SK-N-DZ (cell line): ENCODE measurements around the gene HNF1B.
"Not testable (repeated sequence)": the region's sequence is repeated elsewhere in the genome, so short reads cannot be mapped to it uniquely, and the experiment has no call there.

Source experiments
- DNase-seq: peaks from one replicate; pipeline ENCODE4 v3.0.0-alpha.2; 2015; ENCODE audit warnings: low spot score

HNF1B gene

DNA sequence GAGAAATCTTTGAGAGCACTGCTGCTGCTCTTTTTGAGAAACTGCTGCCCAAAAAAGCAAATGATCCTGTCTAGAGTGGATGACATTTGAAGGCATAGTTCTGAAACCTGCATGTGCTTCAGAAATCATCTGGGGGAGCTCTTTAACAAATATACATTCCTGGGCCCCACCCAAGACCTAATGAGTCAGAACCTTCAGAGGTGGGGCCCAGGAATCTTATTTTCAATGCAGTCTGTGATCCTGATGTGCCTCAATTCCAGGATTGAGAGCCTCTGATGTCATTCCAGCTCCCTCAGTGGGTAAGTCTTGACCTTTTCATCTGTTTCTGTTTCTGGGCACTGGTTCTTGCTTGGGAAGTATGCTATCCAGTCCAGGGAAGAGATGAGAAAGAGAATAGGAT, 42.3 kb downstream of the HNF1B start:
- DNase-seq, result no peak

DNA sequence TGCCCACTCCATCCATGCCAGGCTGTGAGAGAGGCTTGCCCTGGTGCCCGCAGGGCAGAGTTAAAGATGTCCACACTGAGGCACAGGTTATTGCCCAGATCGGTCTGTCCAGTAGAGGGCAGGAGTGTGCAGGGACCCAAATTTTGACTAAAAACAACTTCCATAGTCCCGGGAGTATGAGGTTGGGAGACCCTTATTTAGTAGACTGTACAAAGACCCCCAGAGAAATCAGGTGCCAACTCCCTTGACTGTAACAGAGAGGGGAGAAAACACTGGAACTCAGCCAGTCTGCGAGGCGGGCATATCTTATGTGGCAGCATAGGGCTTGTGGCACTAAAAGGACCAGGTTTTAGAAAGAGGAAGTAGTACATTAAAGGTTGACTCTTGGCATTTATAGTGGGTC, 43.4 kb downstream of the HNF1B start:
- DNase-seq, result no peak

DNA sequence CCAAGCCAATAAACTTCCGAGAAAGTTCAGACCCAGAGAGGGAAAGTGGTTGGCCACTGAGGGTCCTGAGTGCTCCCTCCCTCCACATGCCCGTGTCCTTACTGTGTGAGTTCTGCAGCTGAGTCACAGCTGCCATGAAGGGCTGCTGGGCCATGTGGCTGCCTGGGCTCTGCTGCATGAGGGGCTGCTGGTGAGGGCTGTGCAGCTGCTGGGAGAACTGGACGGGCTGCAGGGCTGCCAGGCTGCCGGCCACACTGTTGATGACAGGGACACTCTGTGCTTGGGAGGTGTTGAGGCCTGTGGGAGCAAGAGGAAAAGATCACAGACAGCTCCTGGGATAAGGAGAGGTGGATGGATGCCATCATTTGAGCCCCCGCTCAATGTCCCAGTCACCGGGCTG, 44.0 kb downstream of the HNF1B start:
- DNase-seq, result no peak

DNA sequence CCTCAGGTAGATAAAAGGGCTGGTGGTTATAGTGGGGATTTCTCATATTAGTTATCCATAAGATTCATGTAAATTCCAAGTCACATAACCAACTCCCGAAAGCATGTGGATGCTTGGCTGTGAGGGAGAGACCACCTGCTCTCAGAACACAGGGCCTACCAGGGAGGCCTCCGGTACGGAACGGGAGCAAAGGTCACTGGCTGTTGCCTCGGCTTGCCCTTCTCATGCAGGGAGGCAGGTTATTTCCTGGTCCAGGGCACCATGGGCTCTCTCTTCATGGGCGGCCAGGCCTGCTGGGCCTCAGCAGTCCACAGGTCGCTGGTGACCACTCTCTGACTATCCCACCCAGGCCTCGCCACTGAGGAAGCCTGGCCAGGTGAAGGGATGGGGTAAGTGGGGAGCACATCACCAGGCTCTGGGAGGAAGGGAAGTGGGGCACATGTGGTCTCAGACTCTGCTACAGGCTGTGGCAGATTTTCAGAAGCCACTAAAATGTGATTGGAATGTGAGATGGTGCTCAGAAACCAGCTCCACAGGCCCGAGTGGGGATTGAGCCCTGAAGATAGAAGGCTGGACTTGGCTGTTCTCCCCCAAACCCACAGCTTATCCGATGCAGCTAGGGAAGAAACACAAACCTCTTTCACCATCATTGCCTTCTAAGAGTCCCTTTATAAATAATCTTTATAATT, 45.4 kb downstream of the HNF1B start:
- no peak for DNase-seq

DNA sequence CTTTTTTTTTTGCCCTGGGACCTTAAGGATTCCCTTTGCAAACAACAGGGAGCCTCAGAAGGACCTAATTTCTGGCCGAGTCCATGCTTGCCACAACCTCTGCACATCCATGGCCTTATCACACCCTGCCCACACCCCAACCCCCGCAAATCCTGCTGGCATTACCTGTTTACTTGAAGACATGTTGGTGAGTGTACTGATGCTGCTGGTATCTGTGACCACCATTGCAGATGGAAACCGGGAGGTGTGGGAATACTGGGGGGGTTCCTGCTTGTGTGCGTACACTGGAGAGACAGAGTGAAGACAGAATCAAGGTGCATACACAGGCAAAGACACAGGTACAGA, 46.0 kb downstream of the HNF1B start:
- DNase-seq, result no peak

DNA sequence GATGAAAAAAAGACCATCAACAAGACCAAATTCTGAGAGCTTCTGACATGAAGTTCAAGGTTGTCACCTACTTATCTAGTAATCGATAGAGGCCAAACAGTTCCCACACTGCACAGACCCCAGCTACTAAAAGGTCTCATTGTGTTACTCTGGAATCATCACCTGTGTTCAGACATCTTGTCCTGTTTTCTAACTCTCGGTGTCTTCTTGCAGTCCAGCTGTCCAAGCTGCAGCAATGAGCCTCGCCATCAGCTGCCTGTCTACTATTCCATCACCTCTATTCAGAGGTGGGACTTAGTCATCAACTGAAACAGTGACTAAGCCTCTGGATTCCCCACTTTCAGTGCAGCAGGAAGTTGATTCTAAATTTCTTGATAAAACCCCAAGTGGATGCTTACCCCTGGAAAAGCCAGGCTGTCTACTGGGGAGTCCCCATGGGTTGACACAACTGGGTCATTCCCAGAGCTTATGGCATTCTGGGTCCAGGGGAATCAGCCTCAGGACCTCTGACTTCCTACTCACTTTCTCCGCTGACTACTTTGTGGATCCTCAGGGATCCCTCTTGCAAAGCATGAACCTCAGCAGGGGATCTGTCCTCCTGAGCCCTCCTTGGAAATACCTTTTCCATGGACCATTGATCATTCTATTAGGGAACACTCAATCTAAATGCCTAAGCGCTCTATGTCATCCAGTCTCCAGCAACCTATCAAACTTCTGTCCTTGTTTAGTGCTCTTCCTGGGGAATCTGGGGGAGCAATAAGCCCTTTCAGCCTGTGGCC, 46.5 kb downstream of the HNF1B start:
- DNase-seq, result no peak

DNA sequence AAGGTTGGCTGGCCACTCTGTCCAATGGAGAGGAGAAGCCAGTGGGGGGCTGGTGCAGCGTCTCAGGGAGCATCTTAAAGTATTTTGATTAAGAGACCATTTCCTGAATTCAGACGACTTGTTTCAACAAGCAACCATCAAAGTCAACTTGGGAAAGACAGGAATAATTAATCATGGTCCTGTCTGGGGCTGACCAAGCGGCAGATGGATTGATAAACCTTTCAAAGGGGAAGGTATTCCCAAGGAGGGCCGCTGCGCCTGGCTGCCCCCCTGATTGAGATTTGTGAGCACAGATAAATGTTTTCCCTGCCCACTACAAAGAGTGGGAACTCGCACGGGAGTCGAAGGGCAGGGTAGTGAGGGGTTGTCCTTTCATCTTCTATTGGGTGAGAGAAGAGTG, 47.5 kb downstream of the HNF1B start:
- DNase-seq, result no peak

DNA sequence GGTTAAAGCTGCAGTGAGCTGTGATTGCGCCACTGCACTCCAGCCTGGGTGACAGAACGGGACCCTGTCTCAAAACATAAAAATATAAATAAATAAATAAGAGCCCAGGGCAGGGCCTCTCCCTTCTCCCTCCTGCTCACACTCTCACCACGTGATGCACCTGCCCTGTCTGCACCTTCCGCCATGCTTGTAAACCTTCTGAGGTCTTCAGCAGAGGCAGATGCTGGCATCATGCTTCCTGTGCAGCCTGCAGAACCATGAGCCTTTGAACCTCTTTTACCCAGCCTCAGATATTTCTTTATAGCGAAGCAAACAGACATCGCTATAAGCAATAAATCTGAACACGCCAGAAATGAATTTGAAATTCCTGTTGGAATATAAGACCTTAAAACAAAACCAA, 48.5 kb downstream of the HNF1B start:
- DNase-seq, result no peak

DNA sequence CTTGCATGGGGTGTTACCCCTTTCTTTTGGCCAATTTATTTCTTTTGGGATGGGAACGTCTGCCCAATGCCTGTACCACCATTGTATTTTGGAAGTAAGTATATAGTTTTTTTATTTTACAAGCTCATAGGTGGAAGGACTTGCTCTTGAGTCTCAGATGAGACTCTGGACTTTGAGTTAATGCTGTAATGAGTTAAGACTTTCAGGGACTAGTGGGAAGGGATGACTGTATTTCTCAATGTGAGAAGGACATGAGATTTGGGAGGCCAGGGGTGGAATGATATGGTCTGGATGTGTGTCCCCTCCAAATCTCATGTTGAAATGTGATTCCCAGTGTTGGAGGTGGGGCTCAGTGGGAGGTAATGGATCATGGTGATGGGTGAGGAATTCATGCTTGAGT, 49.1 kb downstream of the HNF1B start:
- no peak for DNase-seq

DNA sequence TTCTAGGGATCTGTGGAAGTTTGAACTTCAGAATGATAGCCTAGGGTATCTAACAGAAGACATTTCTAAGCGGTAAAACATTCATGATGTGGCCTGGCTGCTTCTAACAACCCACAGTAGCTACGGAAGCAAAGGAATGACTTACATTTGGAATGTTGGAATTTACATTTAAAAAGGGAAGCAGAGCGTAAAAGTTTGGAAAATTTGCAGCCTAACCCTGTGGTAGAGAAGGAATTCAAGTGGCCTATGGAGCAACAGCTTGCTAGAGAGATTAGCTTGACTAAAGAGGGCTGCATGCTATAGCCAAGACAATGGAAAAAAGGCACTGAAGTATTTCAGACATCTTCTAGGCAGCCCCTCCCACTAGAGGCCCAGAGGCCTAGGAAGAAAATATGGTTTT, 50.1 kb downstream of the HNF1B start:
- DNase-seq, result no peak

DNA sequence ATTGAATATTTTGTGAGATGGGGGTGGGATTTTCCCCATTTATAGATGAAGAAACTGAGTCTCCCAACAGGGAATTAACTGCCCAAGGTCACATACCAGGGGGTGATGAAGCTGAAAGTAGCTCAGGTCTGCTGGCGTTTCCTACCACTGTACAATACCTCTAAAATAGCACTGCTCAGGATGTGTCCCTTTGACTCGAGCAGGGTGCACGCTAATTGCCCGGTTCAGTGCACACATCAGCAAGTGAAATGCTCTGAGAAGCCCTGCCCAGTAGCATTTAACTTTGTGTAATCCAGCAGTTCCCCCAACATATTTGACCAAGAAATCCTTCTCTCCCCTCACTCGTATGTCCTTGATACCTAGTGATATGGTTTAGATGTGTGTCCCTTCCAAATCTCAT, 51.5 kb downstream of the HNF1B start:
- DNase-seq, result no peak

DNA sequence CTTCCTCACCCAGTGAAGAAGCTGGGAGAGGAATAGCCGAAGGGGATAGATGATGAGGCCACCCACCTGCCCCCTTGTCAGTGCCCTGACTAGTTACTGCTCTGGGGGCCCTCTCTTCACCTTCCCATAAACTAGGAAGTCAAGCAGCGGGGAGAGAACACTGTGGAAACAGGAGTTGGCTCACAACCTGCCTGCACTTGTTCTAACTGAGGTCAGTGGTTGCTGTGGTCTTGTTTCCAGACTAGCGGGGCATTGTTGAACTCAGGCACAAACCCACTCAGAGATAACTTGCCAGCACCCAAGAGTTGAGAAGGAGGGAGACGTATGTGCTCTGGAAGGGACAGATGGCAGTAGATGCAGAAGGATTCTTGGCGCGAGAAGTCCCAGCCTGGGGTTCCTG, 53.1 kb downstream of the HNF1B start:
- no peak for DNase-seq

DNA sequence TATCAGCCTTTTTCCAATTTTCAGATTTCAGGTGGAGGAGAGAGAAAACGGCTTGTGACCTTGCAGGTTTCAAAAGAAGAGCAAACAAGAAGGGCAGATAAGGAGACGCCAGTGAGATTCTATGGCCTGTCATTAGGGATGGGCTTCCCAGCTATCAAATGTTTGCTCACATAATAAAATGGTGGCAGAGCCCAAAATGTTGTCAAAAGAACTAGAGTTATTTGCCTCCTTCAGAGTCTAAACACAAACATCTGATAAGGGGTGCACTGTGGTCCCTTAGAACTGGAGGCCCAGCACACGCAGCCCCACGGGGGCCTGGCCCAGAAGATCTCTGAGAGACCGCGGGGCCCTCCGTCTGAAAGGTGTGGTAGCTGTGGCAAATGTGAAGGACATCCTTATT, 55.5 kb downstream of the HNF1B start:
- no peak for DNase-seq

DNA sequence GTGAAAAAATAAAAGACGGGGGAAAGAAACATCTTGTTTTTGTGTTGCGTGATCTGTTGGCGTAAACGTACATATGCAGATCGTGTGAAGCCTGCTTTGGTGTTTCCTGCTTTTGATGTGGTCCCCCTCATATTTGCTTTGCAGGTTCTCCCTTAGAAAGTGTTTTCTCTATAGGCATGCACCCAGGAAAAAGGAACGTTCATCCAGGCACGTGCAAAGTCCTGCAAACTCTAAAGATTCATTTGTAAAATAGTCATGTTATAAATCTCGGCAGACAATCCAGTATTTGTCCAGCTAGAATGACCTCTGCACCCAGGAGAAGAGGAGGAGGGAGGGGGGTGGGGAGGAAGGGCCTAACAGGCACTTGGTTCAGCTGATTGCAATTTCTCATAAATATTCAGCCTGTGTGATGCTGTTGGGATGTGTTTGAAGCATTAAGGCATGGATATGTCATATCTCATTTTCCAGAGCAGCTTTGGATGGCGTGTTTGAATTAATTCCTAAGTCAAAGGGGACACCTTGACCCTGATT, 61.3 kb downstream of the HNF1B start:
- no peak for DNase-seq

DNA sequence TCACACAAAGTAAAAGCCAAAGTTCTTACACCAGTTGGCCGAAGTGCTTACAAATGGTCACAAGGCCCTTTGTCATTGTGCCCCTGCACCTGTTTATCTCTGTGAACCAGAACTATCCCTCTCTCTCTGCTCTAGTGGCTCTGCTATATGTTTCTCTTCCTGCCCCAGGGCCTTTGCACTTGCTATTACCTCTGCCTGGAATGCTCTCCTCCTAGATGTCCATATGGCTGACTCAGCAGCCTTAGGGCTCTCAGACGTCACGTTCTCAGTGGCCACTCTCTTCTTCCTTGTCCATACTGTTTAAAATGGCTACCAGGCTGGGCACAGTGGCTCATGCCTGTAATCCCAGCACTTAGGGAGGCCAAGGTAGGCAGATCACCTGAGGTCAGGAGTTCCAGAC, 62.9 kb downstream of the HNF1B start:
- no peak for DNase-seq

DNA sequence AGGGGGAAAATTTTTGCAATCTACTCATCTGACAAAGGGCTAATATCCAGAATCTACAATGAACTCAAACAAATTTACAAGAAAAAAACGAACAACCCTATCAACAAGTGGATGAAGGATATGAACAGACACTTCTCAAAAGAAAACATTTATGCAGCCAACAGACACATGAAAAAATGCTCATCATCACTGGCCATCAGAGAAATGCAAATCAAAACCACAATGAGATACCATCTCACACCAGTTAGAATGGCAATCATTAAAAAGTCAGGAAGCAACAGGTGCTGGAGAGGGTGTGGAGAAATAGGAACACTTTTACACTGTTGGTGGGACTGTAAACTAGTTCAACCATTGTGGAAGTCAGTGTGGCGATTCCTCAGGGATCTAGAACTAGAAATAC, 64.9 kb downstream of the HNF1B start:
- not testable (repeated sequence) for DNase-seq

DNA sequence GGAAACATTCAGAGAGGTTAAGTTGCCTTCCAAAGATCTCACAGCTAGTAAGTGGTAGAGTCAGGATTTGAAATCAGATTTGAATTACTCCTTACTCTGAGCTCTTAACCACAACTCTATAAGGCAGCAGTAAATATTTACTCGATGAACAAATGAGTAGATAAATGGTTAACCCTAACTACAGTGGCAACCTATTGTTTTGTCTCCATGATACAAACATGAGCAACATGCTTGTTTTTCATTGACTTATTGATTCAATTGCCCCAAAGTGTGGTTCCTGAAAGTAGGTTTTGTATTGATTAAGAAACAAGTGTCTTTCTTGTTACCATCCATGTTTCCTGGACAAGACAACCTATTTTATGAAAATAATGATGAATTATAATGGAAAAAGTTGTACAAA, 66.8 kb downstream of the HNF1B start:
- no peak for DNase-seq

DNA sequence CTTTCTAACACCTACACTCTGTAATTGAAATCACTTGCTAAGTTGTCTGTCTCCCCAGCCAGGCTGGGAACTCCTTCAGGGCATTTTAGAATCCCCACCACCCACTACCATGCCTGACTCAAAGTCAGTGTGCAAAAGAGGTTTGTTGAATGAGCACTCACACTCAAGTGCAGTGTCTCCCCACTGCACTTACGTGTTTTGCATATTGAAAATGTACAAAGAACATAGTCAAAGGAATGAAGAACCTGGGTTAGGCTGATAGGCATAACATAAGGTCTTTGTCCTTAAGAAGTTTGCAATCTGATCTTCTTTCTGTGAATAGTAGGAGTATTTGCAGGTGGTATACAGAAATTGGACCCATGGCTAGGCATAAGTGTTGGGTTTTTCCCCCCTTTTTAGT, 67.8 kb downstream of the HNF1B start:
- DNase-seq, result no peak

DNA sequence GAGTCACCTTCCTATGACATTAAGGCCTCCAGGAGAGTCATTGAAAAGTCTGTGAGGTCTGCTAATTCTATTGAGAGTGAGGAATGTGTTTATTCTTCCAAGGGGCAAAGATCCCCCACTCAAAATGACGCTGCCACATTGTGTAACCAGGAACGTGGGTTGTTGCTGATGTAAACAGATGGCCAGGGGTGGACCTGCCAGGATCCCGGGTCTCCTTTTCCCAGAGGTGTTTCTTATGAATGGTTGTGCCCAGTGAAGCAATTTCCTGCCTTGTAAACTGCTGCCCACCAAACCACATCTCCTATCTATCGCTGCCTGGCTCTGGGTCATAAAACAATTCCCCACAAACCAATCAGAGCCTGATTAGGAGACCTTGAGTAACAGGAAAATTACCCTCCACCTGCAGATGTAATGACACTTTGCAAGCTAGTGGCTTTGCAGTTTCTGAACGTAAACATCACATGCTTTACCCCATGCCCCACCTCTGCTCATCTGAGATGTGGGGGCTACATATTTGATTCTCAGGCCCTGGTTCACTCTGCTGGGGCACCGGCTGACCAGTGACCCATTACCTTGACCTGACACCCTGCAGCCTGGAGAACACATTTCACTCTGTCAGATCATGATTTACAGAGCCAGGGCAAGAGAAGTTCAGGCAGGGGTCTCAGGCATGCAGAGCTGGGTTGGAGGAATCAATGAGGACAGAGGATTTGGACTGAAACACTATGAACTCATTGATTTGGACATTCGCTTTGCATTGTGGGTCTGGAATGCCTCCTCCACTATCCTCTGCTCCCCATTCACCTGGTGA, 68.5 kb downstream of the HNF1B start:
- no peak for DNase-seq

DNA sequence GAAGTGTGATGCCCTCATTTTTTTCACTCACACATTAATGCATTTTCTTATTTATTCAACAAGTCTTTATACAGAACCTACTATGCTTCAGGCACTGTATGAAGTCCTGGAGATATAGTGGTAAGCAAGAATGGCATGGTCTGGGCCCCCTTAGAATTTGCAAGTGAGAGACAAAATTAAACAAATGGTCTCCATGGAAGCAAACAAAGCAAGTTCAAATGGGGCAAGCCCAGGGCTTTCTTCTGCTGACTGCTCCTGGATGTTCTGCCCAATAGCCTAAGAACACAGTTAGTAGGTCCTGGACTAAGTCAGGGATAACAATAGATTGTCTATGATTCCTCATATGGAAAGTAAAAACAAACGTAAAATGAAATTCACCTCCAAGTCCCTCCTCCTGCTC, 70.3 kb downstream of the HNF1B start:
- no peak for DNase-seq

DNA sequence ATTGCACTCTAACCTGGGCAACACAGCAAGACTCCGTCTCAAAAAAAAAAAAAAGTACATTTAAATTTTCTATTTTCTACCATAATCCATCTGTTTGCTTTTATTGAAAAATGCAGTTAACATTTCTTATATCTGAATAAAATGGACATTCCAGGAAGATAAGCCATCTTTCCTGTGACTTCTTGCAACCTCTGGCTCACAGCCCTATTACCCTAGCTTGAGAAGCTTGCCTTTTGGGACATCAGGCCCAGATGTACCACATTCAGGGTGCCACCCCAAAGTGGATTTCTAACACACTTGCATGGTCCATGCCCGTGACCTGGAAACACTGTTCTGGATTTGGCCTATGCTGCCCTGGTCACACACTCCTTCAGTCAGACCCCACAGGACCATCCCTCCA, 71.5 kb downstream of the HNF1B start:
- DNase-seq, result no peak

DNA sequence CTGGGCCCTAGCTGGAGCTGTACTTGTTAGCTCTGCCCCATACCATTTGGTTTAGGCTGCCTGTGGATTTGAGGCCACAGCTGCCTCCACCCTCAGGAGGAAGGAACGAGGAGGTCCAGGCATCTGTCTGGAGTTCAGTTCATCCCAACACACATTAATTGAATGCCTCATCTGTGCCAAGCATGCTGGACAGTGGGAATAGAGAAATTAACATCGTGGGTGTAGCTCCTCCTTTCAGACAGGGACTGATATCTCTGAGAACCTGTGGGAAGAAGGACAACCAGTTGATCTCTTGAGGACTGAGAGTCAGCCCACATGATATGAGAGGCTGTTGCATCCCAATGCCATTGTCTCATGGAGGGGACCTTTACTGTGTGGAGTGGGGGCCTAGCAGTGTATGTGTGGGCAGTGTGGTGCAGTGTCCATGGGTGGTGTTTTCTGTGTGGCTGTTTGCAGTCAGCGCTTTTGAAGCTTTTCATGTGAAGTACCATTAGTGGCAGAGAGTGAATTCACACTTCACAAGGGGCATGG, 72.2 kb downstream of the HNF1B start:
- DNase-seq, result no peak
